Esophagus muscularis mucosa (tissue), 4 donors: Measurements from ENCODE around the gene PRPF40A. TPM values are rescaled to one million over a fixed set of nuclear protein-coding genes. Genes with fewer than 3 reads are reported as not detected.
A peak's percentile ranks its signal among the peaks of the same experiment; 100 is the strongest.

ENCODE experiments used
- DNase-seq: peaks from one replicate; pipeline ENCODE4 v3.0.0-alpha.2; 2017; ENCODE audit errors: extremely low spot score
- H3K27ac ChIP-seq, 4 donors: fragments of 200-600 bp; sonication (generic); replicated peaks in 1 of 4; 1 replicate in 3 of 4; 2 replicates in 1 of 4; pipeline ENCODE4 v1.5.1; 2016 to 2019; ENCODE audit warnings: mild to moderate bottlenecking in 1 of 4
- H3K27me3 ChIP-seq, 4 donors: fragments of 200-600 bp; sonication (generic); one replicate each; pipeline versions ENCODE4 v1.5.1 to v1.6.0; 2016 to 2019
- H3K36me3 ChIP-seq, 4 donors: fragments of 200-600 bp; sonication (generic); one replicate each; pipeline ENCODE4 v1.5.1; 2016 to 2019
- H3K4me1 ChIP-seq, 4 donors: fragments of 200-600 bp; sonication (generic); one replicate each; pipeline ENCODE4 v1.5.1; 2016 to 2019
- H3K4me3 ChIP-seq, 4 donors: fragments of 200-600 bp; sonication (generic); 1 replicate in 2 of 4; 2 replicates in 2 of 4; pipeline ENCODE4 v1.5.1; 2016 to 2019; ENCODE audit warnings: mild to moderate bottlenecking in 4 of 4, moderate library complexity in 1 of 4
- H3K9me3 ChIP-seq, 4 donors: fragments of 200-600 bp; sonication (generic); 1 replicate in 3 of 4; 2 replicates in 1 of 4; pipeline ENCODE4 v1.5.1; 2016 to 2019
- CTCF ChIP-seq, 3 experiments: fragments of 200-600 bp in 2 of 3; fragments of 450-650 bp in 1 of 3; sonication (generic) in 2 of 3; IDR thresholded peaks; one replicate each; pipeline ENCODE4 v1.5.1; 2017 to 2019; ENCODE audit warnings: antibody characterized with exemption in 3 of 3, mild to moderate bottlenecking in 2 of 3, moderate library complexity in 1 of 3
- EP300 ChIP-seq: sonication (generic); formaldehyde crosslinking; IDR thresholded peaks from one replicate; pipeline ENCODE4 v1.6.1; 2017; ENCODE audit warnings: antibody characterized with exemption
- POLR2A ChIP-seq: fragments of 450-650 bp; IDR thresholded peaks from one replicate; pipeline ENCODE4 v1.6.1; 2017; ENCODE audit warnings: antibody characterized with exemption, moderate library complexity, mild to moderate bottlenecking, low read depth
- POLR2AphosphoS5 ChIP-seq, 2 donors: sonication (generic); formaldehyde crosslinking; IDR thresholded peaks; one replicate each; pipeline ENCODE4 v1.6.1; 2017; ENCODE audit warnings: antibody characterized with exemption in 2 of 2
- WGBS: methylation state at CpG from one replicate; pipeline ENCODE4 v1.1.5; 2018; 5-methylcytosine and 5-hydroxymethylcytosine counted together
- intact Hi-C: fragments of 100-400 bp; cut with DNase I; formaldehyde crosslinking; loops from one replicate; pipeline ENCODE4 v1.15.1; 2023
- total RNA-seq, 4 donors: library from RNA; depleted of rRNA; stranded (reverse); fragments of >200 nt; gene quantifications; one replicate each; pipeline versions ENCODE4 v1.1.0 to v1.2.1, GENCODE V29; 2016

The PRPF40A gene
- total RNA-seq, 4 donors from 2014 or later, result 46.1 to 66.1 (median 53.2) TPM

GRCh38 chr2:152650768-152651371 lies 66.4 kb downstream of the PRPF40A start:
- TF ChIP-seq POLR2AphosphoS5 (IDR thresholded peaks at IDR 0.05) (peak in 1 of 2 donors; percentile 9), POLR2A (no peak), CTCF (IDR thresholded peaks at IDR 0.05) (no peak), EP300 (no peak)
- intact Hi-C loops, result no loop called here
- Histone ChIP-seq H3K4me1 (peaks cover 12 to 25% (median 25%) of the 10 kb centered on the region in 4 donors), H3K4me3 (no peak overlapping the region), H3K9me3 (no peaks in the 10 kb centered on the region), H3K36me3 (peaks cover 10 to 48% (median 22%) of the 10 kb centered on the region in 4 donors), H3K27ac (no peak overlapping the region), H3K27me3 (no peaks in the 10 kb centered on the region)
- DNase-seq, result no peak
- 89% methylated on average over 6 of the region's 6 CpGs for WGBS

GRCh38 chr2:152649997-152650396 lies 67.3 kb downstream of the PRPF40A start:
- intact Hi-C loops, result no loop called here
- no peak for DNase-seq
- no peaks in the 10 kb centered on the region for H3K27me3 ChIP-seq
- TF ChIP-seq POLR2A (no peak), EP300 (no peak), CTCF (IDR thresholded peaks at IDR 0.05) (no peak), POLR2AphosphoS5 (IDR thresholded peaks at IDR 0.05) (no peak)
- peaks cover 5 to 46% (median 20%) of the 10 kb centered on the region in 4 donors for H3K36me3 ChIP-seq
- WGBS, result 90% methylated on average over 1 of the region's 1 CpG
- no peaks in the 10 kb centered on the region for H3K9me3 ChIP-seq
- H3K4me1 ChIP-seq, result peaks cover 12 to 25% (median 25%) of the 10 kb centered on the region in 4 donors
- H3K27ac ChIP-seq, result no peak overlapping the region
- H3K4me3 ChIP-seq, result no peak overlapping the region

- no peak for DNase-seq
- Histone ChIP-seq H3K4me3 (no peak overlapping the region), H3K36me3 (peaks cover 0 to 53% (median 19%) of the 10 kb centered on the region in 4 donors), H3K9me3 (no peaks in the 10 kb centered on the region), H3K27me3 (no peaks in the 10 kb centered on the region), H3K4me1 (peaks cover 12 to 25% (median 25%) of the 10 kb centered on the region in 4 donors), H3K27ac (peak overlapping the region in 3 of 4 donors; percentile 33 to 57 (median 52))
- TF ChIP-seq POLR2A (no peak), POLR2AphosphoS5 (IDR thresholded peaks at IDR 0.05) (peak in 1 of 2 donors; percentile 14), CTCF (IDR thresholded peaks at IDR 0.05) (peak; percentile 5 to 26 (median 18)), EP300 (no peak)
- intact Hi-C loops, result no loop called here
- 23% methylated on average over 2 of the region's 2 CpGs for WGBS
Observed at GRCh38 chr2:152648336-152648735, 68.9 kb downstream of the PRPF40A start.

GRCh38 chr2:152647552-152647951 lies 69.7 kb downstream of the PRPF40A start:
- Histone ChIP-seq H3K27me3 (no peaks in the 10 kb centered on the region), H3K4me1 (peaks cover 12 to 25% (median 25%) of the 10 kb centered on the region in 4 donors), H3K9me3 (no peaks in the 10 kb centered on the region), H3K27ac (peak overlapping the region; percentile 32 to 57 (median 42)), H3K36me3 (peaks cover 0 to 52% (median 24%) of the 10 kb centered on the region in 4 donors), H3K4me3 (no peak overlapping the region)
- intact Hi-C loops, result no loop called here
- no peak for DNase-seq
- TF ChIP-seq CTCF (IDR thresholded peaks at IDR 0.05) (no peak), POLR2AphosphoS5 (IDR thresholded peaks at IDR 0.05) (peak in 1 of 2 donors; percentile 10), POLR2A (no peak), EP300 (no peak)
- WGBS, result 51% methylated on average over 9 of the region's 9 CpGs
